GM23338 (cell line): ENCODE measurements around the gene LRRC27. TPM values are rescaled to one million over a fixed set of nuclear protein-coding genes. Genes with fewer than 3 reads are reported as not detected.

Experiments used
- ATAC-seq: fragments of 200-7000 bp; cut with Tn5 transposase; 3 replicates; pipeline ENCODE4 v1.9.1; 2020
- DNase-seq: peaks from one replicate; pipeline ENCODE4 v3.0.0-alpha.2; 2015; ENCODE audit warnings: low spot score
- H2AFZ ChIP-seq: fragments of 200-600 bp; sonication (generic); 2 replicates; pipeline ENCODE4 v1.8.0; 2016; ENCODE audit warnings: antibody characterized with exemption, mild to moderate bottlenecking, moderate library complexity
- H3F3A ChIP-seq: fragments of 200-600 bp; sonication (generic); replicated peaks from 2 replicates; pipeline ENCODE4 v1.8.0; 2017; ENCODE audit warnings: antibody characterized with exemption, mixed run types, low read depth
- H3K27ac ChIP-seq: fragments of 200-600 bp; sonication (generic); 2 replicates; pipeline ENCODE4 v1.6.1; 2016; ENCODE audit warnings: low read depth
- H3K27me3 ChIP-seq: fragments of 200-600 bp; sonication (generic); 2 replicates; pipeline ENCODE4 v1.8.0; 2016; ENCODE audit warnings: mild to moderate bottlenecking, mixed run types, moderate library complexity; ENCODE audit not compliant: insufficient read depth
- H3K36me3 ChIP-seq: fragments of 200-600 bp; sonication (generic); 2 replicates; pipeline ENCODE4 v1.8.0; 2016; ENCODE audit warnings: mild to moderate bottlenecking; ENCODE audit not compliant: insufficient read depth
- H3K4me1 ChIP-seq: fragments of 200-600 bp; sonication (generic); 2 replicates; pipeline ENCODE4 v1.8.0; 2016; ENCODE audit warnings: mild to moderate bottlenecking, moderate library complexity; ENCODE audit not compliant: insufficient read depth
- H3K4me2 ChIP-seq: fragments of 200-600 bp; sonication (generic); 2 replicates; pipeline ENCODE4 v1.7.1; 2017; ENCODE audit warnings: mixed run types
- H3K4me3 ChIP-seq: fragments of 200-600 bp; sonication (generic); 2 replicates; pipeline ENCODE4 v1.6.1; 2016; ENCODE audit warnings: mixed run types
- H3K79me2 ChIP-seq: fragments of 200-600 bp; sonication (generic); replicated peaks from 2 replicates; pipeline ENCODE4 v1.8.0; 2017; ENCODE audit warnings: mild to moderate bottlenecking; ENCODE audit not compliant: insufficient read depth
- H3K9me2 ChIP-seq: fragments of 200-600 bp; sonication (generic); 2 replicates; pipeline ENCODE4 v1.8.0; 2017; ENCODE audit not compliant: insufficient read depth
- H4K20me1 ChIP-seq: fragments of 200-600 bp; sonication (generic); replicated peaks from 2 replicates; pipeline ENCODE4 v1.8.0; 2017; ENCODE audit warnings: mild to moderate bottlenecking; ENCODE audit not compliant: insufficient read depth
- H3K27ac Mint-ChIP-seq: 2 replicates; pipeline ENCODE4 v1.8.0; 2020; ENCODE audit warnings: inconsistent platforms, mild to moderate bottlenecking, moderate library complexity, mixed read lengths
- H3K27me3 Mint-ChIP-seq: 3 replicates; pipeline ENCODE4 v1.8.0; 2022; ENCODE audit warnings: low read depth, mild to moderate bottlenecking, moderate library complexity, mixed read lengths, inconsistent platforms; ENCODE audit not compliant: insufficient read depth, poor library complexity
- H3K36me3 Mint-ChIP-seq: 3 replicates; pipeline ENCODE4 v1.8.0; 2021; ENCODE audit warnings: low read depth, mild to moderate bottlenecking, inconsistent platforms, moderate library complexity, mixed read lengths
- H3K4me1 Mint-ChIP-seq: 3 replicates; pipeline ENCODE4 v1.8.0; 2020; ENCODE audit warnings: mild to moderate bottlenecking, inconsistent platforms, mixed read lengths
- H3K4me3 Mint-ChIP-seq: 3 replicates; pipeline ENCODE4 v1.8.0; 2021; ENCODE audit warnings: moderate library complexity, mild to moderate bottlenecking, inconsistent platforms, mixed read lengths
- H3K9me3 Mint-ChIP-seq: 3 replicates; pipeline ENCODE4 v1.8.0; 2020; ENCODE audit warnings: moderate library complexity, mild to moderate bottlenecking, inconsistent platforms, mixed read lengths
- CREB1 ChIP-seq: fragments of 250-450 bp; sonication (Bioruptor Pico); IDR thresholded peaks from 2 replicates; pipeline ENCODE4 v1.5.0; 2020; ENCODE audit warnings: low read depth, mild to moderate bottlenecking, moderate library complexity
- CTCF ChIP-seq, 2 experiments: fragments of 200-600 bp in 1 of 2; sonication (generic) in 1 of 2; conservative IDR thresholded peaks; 2 replicates each; pipeline versions ENCODE4 v1.5.1 to v1.6.1; 2016 to 2017; ENCODE audit warnings: antibody characterized with exemption in 2 of 2, low read depth in 2 of 2, mild to moderate bottlenecking in 2 of 2, moderate library complexity in 1 of 2
- ETS1 ChIP-seq: IDR thresholded peaks from 2 replicates; pipeline ENCODE4 v1.6.1; 2016; ENCODE audit warnings: antibody characterized with exemption
- EZH2phosphoT487 ChIP-seq: fragments of 200-600 bp; sonication (generic); IDR thresholded peaks from one replicate; pipeline ENCODE4 v1.8.1; 2018; ENCODE audit warnings: antibody characterized with exemption; ENCODE audit not compliant: unreplicated experiment
- JUNB ChIP-seq: IDR thresholded peaks from one replicate; pipeline ENCODE4 v1.6.1; 2016; ENCODE audit warnings: antibody characterized with exemption; ENCODE audit not compliant: unreplicated experiment
- NANOG ChIP-seq: IDR thresholded peaks from 2 replicates; pipeline ENCODE4 v1.6.1; 2016; ENCODE audit warnings: antibody characterized with exemption, borderline replicate concordance
- STAT1 ChIP-seq: IDR thresholded peaks from one replicate; pipeline ENCODE4 v1.6.1; 2016; ENCODE audit warnings: antibody characterized with exemption; ENCODE audit not compliant: unreplicated experiment
- ZNF114 ChIP-seq: fragments of 250-450 bp; sonication (Bioruptor Pico); IDR thresholded peaks from 2 replicates; pipeline ENCODE4 v1.5.0; 2020; ENCODE audit warnings: mild to moderate bottlenecking, moderate library complexity
- ZNF331 ChIP-seq: fragments of 250-450 bp; sonication (Bioruptor Pico); IDR thresholded peaks from 2 replicates; pipeline ENCODE4 v1.5.0; 2020; ENCODE audit warnings: low read depth, mild to moderate bottlenecking, moderate library complexity
- ZNF462 ChIP-seq: fragments of 250-450 bp; sonication (Bioruptor Pico); IDR thresholded peaks from 2 replicates; pipeline ENCODE4 v1.5.0; 2020; ENCODE audit warnings: mild to moderate bottlenecking, moderate library complexity
- polyA plus RNA-seq: library from polyadenylated mRNA; unstranded; fragments of >200 nt; fragmentation: Nextera tagmentation; extraction: Ambion mirVana; gene quantifications from 2 replicates; pipeline ENCODE4 v1.2.1, GENCODE V29; 2016
- total RNA-seq: library from RNA; depleted of rRNA; stranded (reverse); fragments of >200 nt; shearing (Covaris generic); gene quantifications from 2 replicates; pipeline ENCODE4 v1.2.3, GENCODE V29; 2014

Gene LRRC27
- total and polyA plus RNA-seq, 2 experiments from 2014 or later = 2.9 to 3.5 TPM

GRCh38 chr10:132413226-132414205, 81.5 kb downstream of the LRRC27 start:
- DNase-seq (no peak), ATAC-seq (no peak)
- no peaks in the 10 kb centered on the region for H3K36me3 ChIP-seq
- Mint-ChIP-seq H3K4me1 (peaks cover 48% of the 10 kb centered on the region), H3K4me3 (no peak overlapping the region), H3K9me3 (no peaks in the 10 kb centered on the region), H3K36me3 (no peaks in the 10 kb centered on the region; the same call in 2 of the 3 replicates), H3K27ac (no peak overlapping the region; the same call in 1 of the 2 replicates), H3K27me3 (peaks cover 21% of the 10 kb centered on the region)
- 0 out of 2 replicates have a peak, but pooled peaks cover 3% of the 10 kb centered on the region for H3F3A ChIP-seq
- TF ChIP-seq NANOG (no peak), ETS1 (no peak), JUNB (no peak), ZNF331 (CRISPR knock-in tag) (no peak), EZH2phosphoT487 (no peak), STAT1 (no peak), ZNF114 (no peak)
- H3K27me3 ChIP-seq = no peaks in the 10 kb centered on the region
- H3K79me2 ChIP-seq = no peaks in the 10 kb centered on the region
- H3K4me1 ChIP-seq = peaks cover 19% of the 10 kb centered on the region
- H3K9me2 ChIP-seq = no peaks in the 10 kb centered on the region
- H2AFZ ChIP-seq = no peak overlapping the region
- H3K27ac ChIP-seq = 0 out of 2 replicates have a peak overlapping the region, but pooled peaks have one; percentile 9
- H3K4me3 ChIP-seq = no peak overlapping the region
- no peak overlapping the region for H3K4me2 ChIP-seq
- H4K20me1 ChIP-seq = no peaks in the 10 kb centered on the region

GRCh38 chr10:132414402-132415016, 82.5 kb downstream of the LRRC27 start:
- no peak overlapping the region for H3K4me3 Mint-ChIP-seq
- H3K27me3 Mint-ChIP-seq = peaks cover 21% of the 10 kb centered on the region
- ATAC-seq = no peak
- Histone ChIP-seq H3K36me3 (no peaks in the 10 kb centered on the region), H3K4me1 (peaks cover 19% of the 10 kb centered on the region), H3K27ac (0 out of 2 replicates have a peak overlapping the region, but pooled peaks have one; percentile 2), H3K79me2 (no peaks in the 10 kb centered on the region), H3K4me2 (no peak overlapping the region), H3K9me2 (no peaks in the 10 kb centered on the region), H4K20me1 (no peaks in the 10 kb centered on the region), H3K4me3 (no peak overlapping the region), H3F3A (0 out of 2 replicates have a peak, but pooled peaks cover 3% of the 10 kb centered on the region), H2AFZ (no peak overlapping the region), H3K27me3 (no peaks in the 10 kb centered on the region)
- H3K27ac Mint-ChIP-seq = no peak overlapping the region; the same call in 1 of the 2 replicates
- H3K4me1 Mint-ChIP-seq = peaks cover 49% of the 10 kb centered on the region
- no peaks in the 10 kb centered on the region; the same call in 2 of the 3 replicates for H3K36me3 Mint-ChIP-seq
- H3K9me3 Mint-ChIP-seq = no peaks in the 10 kb centered on the region
- DNase-seq = no peak
- TF ChIP-seq JUNB (no peak), CTCF (conservative IDR thresholded peaks at IDR 0.05; ENCODE audit: low read depth in 2 of 2) (no peak), ZNF114 (no peak), CREB1 (CRISPR knock-in tag) (no peak), ZNF462 (CRISPR knock-in tag) (no peak), EZH2phosphoT487 (no peak)
